ENCODE results near the gene CIAO2B.
"Not testable (repeated sequence)": the region's sequence is repeated elsewhere in the genome, so short reads cannot be mapped to it uniquely, and the experiment has no call there.

The CIAO2B gene

DNA sequence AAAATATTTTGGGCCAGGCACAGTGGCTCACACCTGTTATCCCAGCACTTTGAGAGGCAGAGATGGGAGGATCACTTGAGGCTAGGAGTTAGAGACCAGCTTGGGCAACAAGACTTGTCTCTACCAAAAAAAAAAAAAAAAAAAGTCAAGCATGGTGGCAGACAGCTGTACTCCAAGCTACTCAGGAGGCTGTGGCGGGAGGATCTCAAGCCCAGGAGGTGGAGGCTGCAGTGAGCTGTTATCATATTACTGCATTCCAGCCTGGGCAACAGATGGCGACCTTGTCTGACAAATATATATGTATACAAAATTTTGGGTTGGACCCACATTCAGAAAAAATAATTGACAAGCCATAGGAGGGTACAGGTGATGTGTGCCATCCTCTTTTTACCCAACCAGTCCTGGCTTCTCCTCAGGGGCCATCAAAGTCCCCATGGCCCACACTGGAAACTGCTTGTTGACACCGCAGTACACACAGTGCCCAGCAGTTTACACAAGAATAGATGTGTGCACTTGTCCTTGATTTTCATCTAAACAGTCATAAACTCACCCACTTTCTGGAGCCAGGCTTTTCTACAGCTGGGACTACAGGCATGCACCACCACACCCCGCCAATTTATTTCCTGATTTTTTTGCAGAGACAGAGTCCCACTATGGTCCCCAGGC, 2.8 kb upstream of the CIAO2B start:
- no peak for DNase-seq

DNA sequence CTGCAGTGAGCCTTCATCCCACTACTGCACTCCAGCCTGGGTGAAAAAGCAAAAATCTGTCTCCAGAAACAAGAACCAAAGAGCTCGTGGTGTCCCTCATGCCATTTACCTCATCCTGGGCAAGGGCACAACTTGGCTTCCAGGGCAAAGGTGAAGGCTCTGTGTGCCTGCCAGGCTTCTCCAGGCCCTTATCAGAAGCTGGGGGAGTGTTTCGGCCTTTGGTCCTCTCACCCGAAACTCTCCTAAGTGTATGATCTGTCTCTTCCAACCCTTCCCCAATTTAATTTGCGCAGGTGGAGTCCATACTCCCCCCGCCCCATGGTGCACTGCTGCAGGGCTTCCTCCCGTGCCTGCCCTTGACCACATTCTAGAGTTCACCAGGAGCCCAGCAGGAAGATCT, 2.3 kb upstream of the CIAO2B start:
- no peak for DNase-seq

DNA sequence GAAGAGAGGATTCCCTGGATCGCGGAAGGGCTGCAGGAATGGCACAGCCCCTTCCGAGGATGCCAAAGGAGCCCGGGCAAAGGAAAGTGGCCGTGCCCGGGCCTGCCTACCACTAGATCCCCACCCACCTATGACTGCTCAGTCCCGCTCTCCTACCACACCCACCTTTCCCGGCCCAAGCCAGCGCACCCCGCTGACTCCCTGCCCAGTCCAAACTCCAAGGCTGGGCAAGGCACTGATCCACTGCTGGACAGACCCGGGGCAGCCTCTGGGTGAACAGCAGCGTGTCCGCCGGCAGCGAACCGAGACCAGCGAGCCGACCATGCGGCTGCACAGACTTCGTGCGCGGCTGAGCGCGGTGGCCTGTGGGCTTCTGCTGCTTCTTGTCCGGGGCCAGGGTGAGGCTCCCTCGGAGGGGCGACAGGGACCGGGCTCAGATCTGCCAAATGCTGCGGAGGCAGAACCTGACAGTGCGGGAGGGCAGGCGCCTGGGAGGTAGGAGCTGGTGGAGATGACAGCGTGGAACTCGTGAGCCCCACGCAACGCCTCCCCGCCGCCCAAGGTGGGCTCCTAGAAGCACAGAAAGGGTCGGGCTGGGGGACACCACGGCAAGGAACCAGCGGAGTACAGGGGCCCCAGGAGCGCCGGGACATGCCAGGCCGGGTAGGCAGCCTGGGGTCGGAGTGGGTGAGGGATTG, 1.3 kb upstream of the CIAO2B start, which contains the start of gene CES2:
TSS of gene CES2 (plus strand) at position 203 of the 698 bp plus-strand sequence. CDS start at position 323, 120 bp downstream.
- DNase-seq, result no peak

GRCh38 chr16:66934839-66935313, 674 bp upstream of the CIAO2B start:
- DNase-seq, result not testable (repeated sequence)

DNA sequence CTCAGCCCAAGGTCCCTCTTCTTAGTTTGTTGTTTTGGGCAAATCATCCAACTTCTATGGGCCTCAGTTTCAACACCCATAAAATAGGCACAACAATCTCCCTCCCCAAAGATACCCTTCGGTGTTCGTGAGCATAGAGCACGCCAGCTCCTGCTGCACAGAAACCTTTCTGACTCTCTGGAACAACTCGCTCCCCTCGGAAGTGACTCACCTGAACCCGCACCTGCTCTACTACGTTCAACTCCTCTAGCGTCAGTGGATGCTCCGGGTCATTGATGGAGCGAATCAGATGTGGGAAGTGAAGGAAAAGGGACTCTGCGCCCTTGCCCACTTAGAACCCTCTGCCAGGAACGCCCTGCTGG, 445 bp downstream of the CIAO2B start:
- DNase-seq, result no peak

DNA sequence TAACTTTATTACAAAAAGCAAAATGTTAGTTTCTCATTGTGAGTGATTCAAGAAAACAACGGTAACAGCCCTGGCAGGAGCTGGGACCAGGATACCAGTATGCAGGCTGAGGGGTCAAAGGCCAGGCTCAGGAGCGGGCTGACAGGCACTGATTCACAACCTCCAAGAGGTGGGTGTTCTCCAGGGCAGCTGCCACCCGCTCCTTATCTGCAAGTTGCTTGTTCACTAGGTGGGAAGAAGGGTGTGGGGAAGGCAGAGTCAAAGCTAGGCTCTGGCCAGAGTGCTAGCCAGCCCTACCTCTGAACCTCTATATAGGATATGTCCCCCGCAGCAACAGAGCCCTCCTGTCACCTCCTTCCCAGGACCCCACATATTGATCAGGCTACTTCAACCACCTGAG, 2.1 kb downstream of the CIAO2B start:
- no peak for DNase-seq

DNA sequence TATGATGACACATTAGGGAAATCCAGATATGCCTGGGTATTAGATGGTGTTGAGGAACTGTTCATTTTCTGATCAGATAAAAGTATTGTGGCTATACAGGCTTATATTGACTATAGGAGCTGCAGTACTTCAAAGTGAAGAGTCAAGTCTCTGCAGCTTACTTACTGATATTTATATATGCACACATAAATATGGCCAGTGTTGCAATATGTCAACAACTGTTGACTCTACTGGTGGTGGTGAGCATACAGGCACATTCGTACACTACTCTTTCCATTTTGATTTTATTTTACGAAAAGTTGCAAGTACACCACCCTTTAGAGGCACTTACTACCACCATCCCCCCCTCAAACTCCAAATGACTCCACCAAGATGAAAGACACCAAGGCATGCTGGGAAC, 2.5 kb downstream of the CIAO2B start:
- DNase-seq, result no peak

DNA sequence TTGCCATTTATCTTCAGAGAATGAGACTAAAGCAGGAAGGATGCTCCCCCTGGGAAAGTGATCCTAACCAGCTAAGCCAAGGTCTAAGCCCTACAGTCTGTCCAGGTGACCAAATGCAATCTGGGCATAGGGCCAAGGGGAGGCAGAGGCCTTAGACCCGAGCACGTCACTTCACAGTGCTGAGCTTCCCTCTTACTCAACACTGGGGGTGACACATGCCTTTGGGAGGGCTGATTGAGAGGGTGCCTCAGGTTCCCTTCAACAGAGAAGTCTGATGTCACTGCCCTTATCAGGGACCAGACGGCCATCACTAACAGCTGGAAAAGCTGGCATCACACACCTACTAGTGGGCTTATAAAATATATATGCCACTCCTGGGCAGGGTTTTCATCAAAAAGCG, 4.0 kb downstream of the CIAO2B start:
- peak; percentile 11 to 25 for DNase-seq

DNA sequence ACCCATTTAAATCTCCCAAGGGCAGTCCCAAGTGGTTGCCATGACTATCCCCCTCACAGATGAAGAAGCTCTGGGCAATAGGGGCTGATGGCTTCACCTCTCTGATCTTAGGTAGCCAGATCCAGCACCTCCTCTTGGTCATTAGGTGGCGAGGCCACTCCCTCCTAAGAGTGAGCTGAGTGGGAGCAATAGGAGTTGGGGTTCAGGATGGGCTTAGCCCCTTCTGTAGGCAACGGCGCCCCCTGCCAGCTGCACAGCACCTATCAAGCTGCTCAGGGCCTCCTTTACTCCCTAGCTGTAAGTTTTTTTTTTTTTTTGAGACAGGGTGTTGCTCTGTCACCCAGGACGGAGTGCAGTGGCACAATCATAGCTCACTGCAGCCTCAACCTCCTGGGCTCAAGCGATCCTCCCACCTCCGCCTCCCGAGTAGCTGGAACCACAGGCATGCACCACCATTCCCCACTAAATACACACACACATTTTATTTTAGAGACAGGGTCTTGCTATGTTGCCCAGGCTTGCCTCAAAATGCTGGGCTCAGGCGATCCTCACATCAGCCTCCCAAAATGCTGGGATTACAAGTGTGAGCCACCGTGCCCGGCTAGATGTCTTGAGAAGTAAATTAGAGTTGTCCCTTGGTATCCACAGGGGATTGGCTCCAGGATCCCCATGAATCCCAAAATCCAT, 5.4 kb downstream of the CIAO2B start:
- peak in 1 of 2 donors; percentile 16 for DNase-seq

DNA sequence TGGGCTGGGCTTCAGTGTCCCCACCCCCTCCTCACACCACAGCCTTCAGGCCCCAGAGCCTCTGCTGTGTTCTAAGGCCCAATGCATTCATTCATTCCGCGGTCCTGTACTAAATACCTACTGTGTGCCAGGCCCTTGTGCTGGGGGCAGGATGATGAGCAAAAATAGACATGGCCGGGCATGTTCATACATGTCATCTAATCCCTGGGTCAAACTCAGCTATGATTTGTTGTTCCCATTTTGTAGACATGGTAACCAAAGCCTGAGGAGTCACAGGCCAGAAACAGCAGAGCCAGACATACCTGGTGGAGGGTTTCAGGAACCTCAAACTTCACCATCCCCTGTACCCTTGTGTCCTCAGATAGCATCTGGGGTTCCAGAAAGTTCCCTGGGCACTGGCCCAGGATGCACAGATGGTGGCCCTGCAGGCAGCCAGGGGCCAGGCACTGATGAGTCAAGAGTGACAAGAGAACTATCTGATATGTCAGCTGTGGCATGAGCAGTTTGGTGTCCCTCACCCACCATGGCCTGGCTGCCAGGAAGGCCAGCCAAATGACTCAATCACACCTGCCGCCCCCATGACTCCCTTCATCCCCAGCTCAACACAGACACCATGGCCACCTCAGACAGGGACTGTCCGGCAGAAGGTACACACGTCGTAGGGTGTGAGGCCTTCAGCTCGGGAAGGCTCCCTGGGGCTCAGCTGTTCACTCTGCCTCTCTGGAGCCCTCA, 6.1 kb downstream of the CIAO2B start:
- no peak for DNase-seq

- DNase-seq, result peak; percentile 59 to 74
Observed at GRCh38 chr16:66926961-66927436, 7.2 kb downstream of the CIAO2B start.

DNA sequence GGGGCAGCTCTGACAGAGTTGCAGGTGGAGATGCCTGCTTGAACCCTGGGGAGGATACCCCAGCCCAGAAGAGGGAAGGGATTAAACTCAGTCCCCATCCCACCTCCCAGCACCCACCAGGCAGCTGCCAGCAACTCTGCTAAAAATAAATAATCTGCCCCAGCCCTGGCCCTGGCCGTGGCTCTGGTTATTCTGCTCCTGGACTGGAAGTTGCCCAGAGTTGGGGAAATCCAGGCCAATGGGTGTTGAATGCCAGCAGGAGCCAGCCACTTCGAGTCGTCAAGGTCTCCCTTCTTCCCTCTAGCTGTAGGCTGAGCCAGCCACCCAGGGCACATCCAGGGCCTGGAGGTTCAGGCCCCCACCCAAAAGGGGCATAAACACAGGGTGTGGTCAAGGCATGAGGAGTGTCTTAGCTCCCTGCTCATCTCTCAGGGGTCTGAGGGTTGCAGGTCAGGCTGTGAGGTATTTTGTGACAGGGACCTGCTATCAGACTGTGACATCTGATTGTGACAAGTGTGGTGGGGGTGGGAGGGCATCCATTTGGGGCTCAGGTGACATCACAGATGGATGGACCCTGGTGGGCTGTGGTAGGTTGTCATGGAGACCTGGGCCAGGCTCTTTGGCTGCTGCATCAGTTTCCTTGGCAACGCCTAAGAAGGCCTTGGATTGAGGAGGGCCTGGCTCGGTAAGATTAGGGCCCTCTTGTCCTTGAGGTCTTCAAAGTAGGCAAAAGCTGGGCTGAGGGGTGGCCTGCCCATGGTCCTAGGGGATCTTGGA, 7.8 kb downstream of the CIAO2B start:
- no peak for DNase-seq

DNA sequence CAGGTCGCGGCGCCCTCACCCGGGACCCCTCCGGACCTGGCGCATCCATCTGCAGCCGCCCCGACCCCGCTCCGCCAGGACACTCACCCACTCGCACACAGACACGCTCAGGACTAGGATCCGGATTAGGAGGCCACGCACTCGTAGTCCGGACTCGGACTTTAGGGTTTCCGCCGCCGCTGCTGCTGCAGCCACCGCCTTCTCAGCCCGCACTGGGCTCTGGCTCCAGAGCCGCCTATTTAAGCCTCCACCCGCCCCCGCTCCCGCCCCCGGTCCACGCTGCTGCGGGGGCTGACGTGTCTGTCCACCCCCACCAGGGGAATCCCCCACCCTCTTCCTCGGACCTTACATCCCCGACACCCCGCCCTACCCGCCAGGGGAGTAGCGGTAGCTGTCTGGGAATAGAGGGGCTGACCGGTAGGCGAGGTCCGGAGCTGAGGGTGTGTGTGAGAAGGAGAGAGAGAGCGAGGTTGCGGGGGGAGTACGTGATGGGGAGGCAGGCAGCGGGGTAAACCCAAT, 8.8 kb downstream of the CIAO2B start, which contains the start of gene RRAD:
TSS of gene RRAD (minus strand) at position 214 of the 519 bp plus-strand sequence. CDS start 356 bp downstream, outside the sequence.
- DNase-seq, result no peak

DNA sequence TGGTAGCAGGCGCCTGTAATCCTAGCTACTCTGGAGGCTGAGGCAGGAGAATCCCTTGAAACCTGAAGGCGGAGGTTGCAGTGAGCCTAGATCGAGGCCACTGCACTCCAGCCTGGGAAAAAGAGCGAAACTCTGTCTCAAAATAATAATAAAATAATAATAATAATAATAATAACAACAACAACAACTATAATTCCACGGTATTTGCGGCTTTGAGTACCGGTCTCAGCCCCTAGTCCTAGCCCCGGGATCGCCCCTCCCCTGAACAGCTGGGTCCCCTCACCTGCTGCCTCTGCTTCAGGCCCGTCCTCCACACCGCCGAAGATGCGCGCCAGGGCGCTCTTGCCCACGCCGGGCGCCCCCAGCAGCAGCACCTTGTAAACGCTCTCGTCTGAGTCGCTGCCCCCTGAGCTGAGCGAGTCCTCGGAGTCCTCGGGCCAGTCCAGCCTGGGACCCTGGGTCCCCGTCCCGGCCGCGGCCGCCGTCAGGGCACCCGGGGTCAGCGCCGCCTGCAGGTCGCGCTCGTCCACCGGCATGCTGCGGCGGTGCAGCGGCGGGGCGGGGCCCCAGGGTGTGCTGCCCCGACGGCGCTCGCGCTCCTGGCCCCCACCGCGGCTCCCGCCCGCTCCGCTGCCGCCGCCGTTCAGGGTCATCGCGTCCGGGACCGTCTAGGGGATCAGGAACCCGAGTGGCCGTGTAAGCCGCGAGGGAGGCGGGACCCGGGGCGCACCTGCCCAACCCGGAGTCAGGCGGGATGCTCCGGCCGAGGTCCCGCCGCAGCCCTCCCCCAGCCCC, 9.5 kb downstream of the CIAO2B start:
- peak in 1 of 2 donors; percentile 21 for DNase-seq

DNA sequence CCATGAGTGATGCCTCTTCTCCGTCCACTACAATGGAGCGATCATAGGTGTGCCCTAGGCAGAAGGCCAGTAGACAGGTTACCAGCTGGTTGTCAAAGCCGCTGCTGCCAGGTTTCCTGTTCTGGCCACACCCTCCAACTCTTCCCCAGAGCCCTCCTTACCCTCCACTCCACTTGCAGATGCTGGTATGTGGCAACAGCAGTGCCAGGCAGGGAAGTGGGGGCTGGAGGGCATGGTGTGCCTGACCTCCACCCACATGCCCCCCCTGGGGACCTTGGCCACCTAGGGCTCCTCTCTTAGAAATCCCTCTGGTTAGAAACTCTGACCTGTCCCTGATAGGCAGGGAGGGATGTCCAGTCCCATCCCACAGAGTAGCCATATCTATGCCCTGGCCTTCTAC, 10.3 kb downstream of the CIAO2B start:
- DNase-seq, result no peak

DNA sequence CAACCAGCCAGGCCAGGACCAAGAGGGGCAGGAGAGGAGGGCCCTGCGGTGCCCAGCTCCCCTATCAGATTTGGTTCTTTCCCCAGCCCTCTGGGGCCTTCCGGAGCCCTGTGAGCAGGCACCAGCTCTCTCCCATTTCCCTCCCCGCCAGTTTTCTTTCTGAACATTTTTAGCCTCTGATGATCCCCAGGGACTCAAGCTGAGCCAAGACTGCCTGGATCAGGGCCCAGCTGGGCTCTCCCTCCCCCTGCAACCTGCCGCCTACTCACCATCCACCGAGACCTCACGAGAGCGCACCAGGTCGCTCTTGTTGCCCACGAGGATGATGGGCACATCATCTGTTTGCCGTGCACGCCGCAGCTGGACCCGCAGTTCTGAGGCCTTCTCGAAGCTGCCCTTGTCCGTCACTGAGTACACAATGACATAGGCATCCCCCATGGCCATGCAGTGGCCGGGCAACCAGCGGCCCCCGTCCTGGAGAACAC, 10.9 kb downstream of the CIAO2B start:
- no peak for DNase-seq

DNA sequence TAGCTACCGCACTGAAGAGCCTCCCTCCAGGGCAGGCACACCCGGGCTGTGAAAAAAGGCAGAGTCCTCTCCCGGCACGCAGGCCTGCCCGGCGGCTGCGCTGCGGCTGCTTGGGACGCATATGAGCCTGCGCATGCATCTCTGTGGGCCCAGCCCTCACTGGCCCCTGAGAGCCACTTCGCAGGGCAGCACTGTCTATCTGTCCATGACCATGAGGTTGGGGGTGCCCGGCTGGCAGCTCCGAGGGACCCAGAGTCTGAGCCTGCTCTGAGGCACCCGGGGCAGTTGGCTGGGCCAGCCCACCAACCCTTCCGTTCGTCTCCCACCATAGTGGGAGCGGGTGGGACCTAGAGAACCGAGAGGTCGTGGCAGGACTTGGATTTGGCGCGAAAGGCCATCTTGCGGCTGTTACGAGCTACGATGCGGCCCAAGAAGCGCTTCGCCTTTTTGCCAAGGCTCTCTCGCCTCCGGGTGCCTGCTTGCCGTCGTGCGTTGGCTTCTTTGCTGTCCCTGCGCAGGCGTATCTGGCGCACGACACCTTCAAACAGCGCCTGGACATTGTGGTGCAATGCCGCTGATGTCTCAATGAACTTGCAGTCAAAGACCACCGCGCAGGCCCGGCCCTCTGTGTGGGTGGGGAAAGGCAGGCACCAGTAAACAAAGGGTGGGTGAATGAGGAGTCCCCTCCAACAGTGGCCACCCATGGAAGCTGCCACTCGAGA, 12.3 kb downstream of the CIAO2B start:
- no peak for DNase-seq

- DNase-seq, result no peak
Observed at GRCh38 chr16:66920924-66921680, 13.1 kb downstream of the CIAO2B start.

DNA sequence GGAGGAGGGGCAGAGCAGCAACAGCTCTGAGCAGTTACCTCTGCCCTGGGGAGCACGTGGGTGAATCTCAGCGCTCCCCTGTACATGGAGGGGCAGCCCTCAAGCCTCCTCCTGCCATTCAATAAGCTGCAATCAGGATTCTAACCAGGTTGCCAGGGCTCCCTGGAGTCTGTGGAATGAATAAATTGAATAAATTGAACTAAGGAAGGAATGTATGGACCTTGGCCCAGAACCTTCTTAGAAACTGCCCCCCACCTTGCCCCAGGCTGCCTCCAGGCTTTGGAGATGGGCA, 14.0 kb downstream of the CIAO2B start:
- no peak for DNase-seq
